Esophagus muscularis mucosa (tissue), 4 donors: ENCODE results near the gene ZNF280B. TPM values are rescaled to one million over a fixed set of nuclear protein-coding genes. Genes with fewer than 3 reads are reported as not detected.

Experiments used
- DNase-seq: peaks from one replicate; pipeline ENCODE4 v3.0.0-alpha.2; 2017; ENCODE audit errors: extremely low spot score
- H3K27ac ChIP-seq, 4 donors: fragments of 200-600 bp; sonication (generic); replicated peaks in 1 of 4; 1 replicate in 3 of 4; 2 replicates in 1 of 4; pipeline ENCODE4 v1.5.1; 2016 to 2019; ENCODE audit warnings: mild to moderate bottlenecking in 1 of 4
- H3K27me3 ChIP-seq, 4 donors: fragments of 200-600 bp; sonication (generic); one replicate each; pipeline versions ENCODE4 v1.5.1 to v1.6.0; 2016 to 2019
- H3K36me3 ChIP-seq, 4 donors: fragments of 200-600 bp; sonication (generic); one replicate each; pipeline ENCODE4 v1.5.1; 2016 to 2019
- H3K4me1 ChIP-seq, 4 donors: fragments of 200-600 bp; sonication (generic); one replicate each; pipeline ENCODE4 v1.5.1; 2016 to 2019
- H3K4me3 ChIP-seq, 4 donors: fragments of 200-600 bp; sonication (generic); 1 replicate in 2 of 4; 2 replicates in 2 of 4; pipeline ENCODE4 v1.5.1; 2016 to 2019; ENCODE audit warnings: mild to moderate bottlenecking in 4 of 4, moderate library complexity in 1 of 4
- H3K9me3 ChIP-seq, 4 donors: fragments of 200-600 bp; sonication (generic); 1 replicate in 3 of 4; 2 replicates in 1 of 4; pipeline ENCODE4 v1.5.1; 2016 to 2019
- CTCF ChIP-seq, 3 experiments: fragments of 200-600 bp in 2 of 3; fragments of 450-650 bp in 1 of 3; sonication (generic) in 2 of 3; IDR thresholded peaks; one replicate each; pipeline ENCODE4 v1.5.1; 2017 to 2019; ENCODE audit warnings: antibody characterized with exemption in 3 of 3, mild to moderate bottlenecking in 2 of 3, moderate library complexity in 1 of 3
- EP300 ChIP-seq: sonication (generic); formaldehyde crosslinking; IDR thresholded peaks from one replicate; pipeline ENCODE4 v1.6.1; 2017; ENCODE audit warnings: antibody characterized with exemption
- POLR2A ChIP-seq: fragments of 450-650 bp; IDR thresholded peaks from one replicate; pipeline ENCODE4 v1.6.1; 2017; ENCODE audit warnings: antibody characterized with exemption, moderate library complexity, mild to moderate bottlenecking, low read depth
- POLR2AphosphoS5 ChIP-seq, 2 donors: sonication (generic); formaldehyde crosslinking; IDR thresholded peaks; one replicate each; pipeline ENCODE4 v1.6.1; 2017; ENCODE audit warnings: antibody characterized with exemption in 2 of 2
- WGBS: methylation state at CpG from one replicate; pipeline ENCODE4 v1.1.5; 2018; 5-methylcytosine and 5-hydroxymethylcytosine counted together
- intact Hi-C: fragments of 100-400 bp; cut with DNase I; formaldehyde crosslinking; loops from one replicate; pipeline ENCODE4 v1.15.1; 2023
- total RNA-seq, 4 donors: library from RNA; depleted of rRNA; stranded (reverse); fragments of >200 nt; gene quantifications; one replicate each; pipeline versions ENCODE4 v1.1.0 to v1.2.1, GENCODE V29; 2016

The ZNF280B gene
- total RNA-seq, 4 donors from 2014 or later, result 0.33 to 0.71 (median 0.55) TPM

- no peak for DNase-seq
- Histone ChIP-seq H3K36me3 (no peaks in the 10 kb centered on the region), H3K4me3 (no peak overlapping the region), H3K27ac (no peak overlapping the region), H3K27me3 (peaks cover 0 to 11% (median 0%) of the 10 kb centered on the region in 4 donors), H3K9me3 (no peaks in the 10 kb centered on the region), H3K4me1 (no peaks in the 10 kb centered on the region)
- intact Hi-C loops, result no loop called here
- TF ChIP-seq POLR2A (no peak), EP300 (no peak), POLR2AphosphoS5 (IDR thresholded peaks at IDR 0.05) (no peak), CTCF (IDR thresholded peaks at IDR 0.05) (no peak)
- WGBS, result 91% methylated on average over 4 of the region's 4 CpGs
These were observed 46.2 kb upstream of the ZNF280B start for GRCh38 chr22:22554587-22555284.

- WGBS, result 63% methylated on average over 8 of the region's 8 CpGs
- TF ChIP-seq EP300, result no peak
- no peak for TF ChIP-seq POLR2AphosphoS5 (IDR thresholded peaks at IDR 0.05)
- TF ChIP-seq CTCF (IDR thresholded peaks at IDR 0.05), result no peak
- no peak for TF ChIP-seq POLR2A
- no peaks in the 10 kb centered on the region for H3K4me1 ChIP-seq
- intact Hi-C loops, result no loop called here
- H3K27me3 ChIP-seq, result peaks cover 0 to 4% (median 0%) of the 10 kb centered on the region in 4 donors
- no peak for DNase-seq
- H3K27ac ChIP-seq, result no peak overlapping the region
- no peaks in the 10 kb centered on the region for H3K9me3 ChIP-seq
- H3K4me3 ChIP-seq, result no peak overlapping the region
- no peaks in the 10 kb centered on the region for H3K36me3 ChIP-seq
These were observed 45.4 kb upstream of the ZNF280B start for GRCh38 chr22:22553735-22554586.

- no peak for DNase-seq
- H3K36me3 ChIP-seq, result no peaks in the 10 kb centered on the region
- intact Hi-C loops, result no loop called here
- WGBS, result 96% methylated on average over 1 of the region's 1 CpG
- H3K4me3 ChIP-seq, result no peak overlapping the region
- TF ChIP-seq CTCF (IDR thresholded peaks at IDR 0.05) (no peak), POLR2A (no peak), EP300 (no peak), POLR2AphosphoS5 (IDR thresholded peaks at IDR 0.05) (no peak)
- no peaks in the 10 kb centered on the region for H3K27me3 ChIP-seq
- H3K9me3 ChIP-seq, result no peaks in the 10 kb centered on the region
- no peaks in the 10 kb centered on the region for H3K4me1 ChIP-seq
- H3K27ac ChIP-seq, result no peak overlapping the region
These were observed 44.6 kb upstream of the ZNF280B start for GRCh38 chr22:22553141-22553540.

GRCh38 chr22:22552630-22553029, 44.1 kb upstream of the ZNF280B start:
- no peak overlapping the region for H3K27ac ChIP-seq
- WGBS, result 75% methylated on average over 4 of the region's 4 CpGs
- TF ChIP-seq CTCF (IDR thresholded peaks at IDR 0.05) (no peak), POLR2AphosphoS5 (IDR thresholded peaks at IDR 0.05) (no peak), POLR2A (no peak), EP300 (no peak)
- no peak for DNase-seq
- H3K4me3 ChIP-seq, result no peak overlapping the region
- H3K36me3 ChIP-seq, result no peaks in the 10 kb centered on the region
- no peaks in the 10 kb centered on the region for H3K9me3 ChIP-seq
- no peaks in the 10 kb centered on the region for H3K4me1 ChIP-seq
- H3K27me3 ChIP-seq, result no peaks in the 10 kb centered on the region
- intact Hi-C loops, result no loop called here
